ENCODE measurements around the gene VPS26C.

The VPS26C gene

GRCh38 chr21:37200641-37201480, 66.3 kb downstream of the VPS26C start:
- no peak for DNase-seq (ENCODE audit: low spot score)

DNA sequence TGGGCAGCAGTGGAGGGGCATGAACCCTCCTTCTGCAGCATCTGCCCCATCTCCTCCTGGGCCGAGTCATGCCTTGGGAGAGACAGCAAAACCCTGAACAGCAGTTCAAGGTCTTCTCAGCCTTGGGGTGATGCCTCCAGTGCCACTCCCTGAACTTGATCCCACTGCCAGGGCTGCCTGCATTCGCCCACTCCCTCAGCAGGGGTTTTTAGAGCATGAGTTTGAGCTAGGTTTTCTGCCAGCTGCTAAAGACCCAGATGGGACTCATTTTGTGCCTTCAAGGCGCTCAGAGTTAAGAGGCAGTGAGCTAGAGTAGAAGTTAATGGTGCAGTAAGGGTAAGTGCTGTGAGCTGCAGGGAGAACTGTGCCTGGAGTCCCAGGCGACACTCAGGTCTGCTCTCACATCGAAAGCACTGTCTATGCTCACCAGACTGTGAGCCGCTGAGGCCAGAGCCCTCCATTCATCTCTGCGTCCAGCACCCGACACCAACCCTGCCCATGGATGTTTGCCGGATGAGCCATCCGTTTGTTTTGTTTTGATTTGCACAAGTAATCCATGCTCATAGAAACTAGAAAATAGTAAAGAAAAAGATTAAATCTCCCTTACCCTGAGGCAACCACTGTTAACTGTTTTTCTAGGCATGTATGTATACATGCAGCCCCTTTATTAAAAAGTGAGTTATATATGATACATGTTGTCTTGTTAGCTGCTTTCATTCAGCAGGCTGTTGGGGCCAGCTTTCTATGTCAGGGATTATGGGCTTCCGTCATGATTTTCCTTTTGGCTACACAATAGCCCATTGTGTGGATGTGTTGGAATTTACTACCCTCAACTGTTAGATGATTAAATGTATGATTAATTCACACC, 67.8 kb downstream of the VPS26C start:
- peak; percentile 74 for DNase-seq (ENCODE audit: low spot score)

DNA sequence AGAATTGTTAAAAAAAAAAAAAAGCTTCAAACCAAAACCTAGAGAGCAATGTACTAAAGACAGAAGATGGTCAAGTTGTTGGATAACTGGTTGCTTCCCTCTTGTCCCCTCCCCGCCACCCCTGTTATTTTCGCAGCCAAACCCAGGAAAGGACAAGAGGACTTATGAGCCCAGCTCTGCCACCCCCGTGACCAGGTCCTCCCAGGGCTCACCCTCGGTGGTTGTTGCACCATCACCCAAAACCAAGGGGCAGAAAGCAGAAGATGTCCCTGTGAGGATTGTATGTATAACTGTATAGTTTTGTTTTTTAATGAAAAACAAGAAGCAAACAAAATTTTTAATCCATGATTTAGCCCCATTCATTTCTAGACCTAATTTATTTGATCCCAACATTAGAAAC, 69.4 kb downstream of the VPS26C start:
- DNase-seq (ENCODE audit: low spot score) = no peak

DNA sequence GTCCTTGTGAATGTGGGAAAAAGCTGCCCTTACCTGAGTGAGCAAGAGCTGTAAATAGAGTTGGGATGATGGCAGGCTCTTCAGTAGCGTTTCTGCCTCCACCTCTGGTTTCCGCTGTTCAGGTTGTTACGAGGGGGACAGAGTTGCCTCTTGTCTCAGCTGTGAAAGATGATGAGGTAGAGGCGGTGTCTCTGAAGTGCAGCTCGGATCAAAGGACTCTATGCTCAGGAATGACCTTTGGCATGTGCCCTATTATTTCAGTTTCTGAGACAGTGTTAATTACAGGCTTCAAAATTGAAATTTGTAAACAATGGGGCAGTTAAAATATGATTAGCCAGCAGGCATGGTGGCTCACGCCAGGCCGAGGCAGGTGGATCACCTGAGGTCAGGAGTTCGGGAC, 70.3 kb downstream of the VPS26C start:
- DNase-seq (ENCODE audit: low spot score) = no peak

DNA sequence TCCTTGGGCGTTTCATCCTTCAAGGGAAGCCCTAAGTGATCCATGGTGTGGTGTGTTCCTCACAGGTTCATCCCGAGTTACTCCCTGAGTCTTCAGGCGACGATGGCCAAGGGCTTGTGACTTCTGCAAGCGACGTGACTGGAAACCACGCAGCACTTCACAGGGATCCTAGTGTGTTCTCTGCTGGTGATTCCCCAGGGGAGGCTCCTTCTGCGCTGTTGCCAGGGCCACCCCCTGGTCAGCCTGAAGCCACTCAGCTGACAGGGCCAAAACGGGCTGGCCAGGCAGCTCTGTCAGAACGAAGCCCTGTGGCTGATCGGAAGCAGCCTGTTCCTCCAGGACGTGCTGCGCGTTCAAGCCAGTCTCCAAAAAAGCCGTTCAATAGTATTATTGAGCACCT, 71.5 kb downstream of the VPS26C start:
- no peak for DNase-seq (ENCODE audit: low spot score)

- DNase-seq (ENCODE audit: low spot score) = no peak
These were observed 72.1 kb downstream of the VPS26C start for GRCh38 chr21:37195059-37195458.

- no peak for DNase-seq (ENCODE audit: low spot score)
These were observed 73.5 kb downstream of the VPS26C start for GRCh38 chr21:37193676-37194075.

DNA sequence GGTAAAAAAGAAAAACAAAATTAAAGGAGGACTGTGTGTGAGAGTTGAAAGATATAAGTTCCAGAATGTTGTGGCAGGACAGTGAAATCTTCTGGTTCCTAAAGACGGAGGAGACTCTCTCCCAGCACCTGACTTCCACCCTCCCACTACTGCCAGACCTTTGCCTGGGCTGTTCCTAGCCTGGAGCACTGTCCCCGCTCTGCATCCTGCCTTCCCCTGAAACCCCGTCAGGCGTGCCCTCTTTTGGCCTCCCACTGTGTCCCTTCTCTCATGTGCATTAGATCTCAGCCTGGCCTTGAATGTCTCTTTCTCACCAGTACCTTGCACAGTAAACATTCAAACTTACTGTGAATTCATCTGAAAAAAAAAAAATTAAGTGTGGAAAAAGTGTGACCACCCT, 74.1 kb downstream of the VPS26C start:
- DNase-seq (ENCODE audit: low spot score) = no peak

GRCh38 chr21:37192019-37192418, 75.1 kb downstream of the VPS26C start:
- no peak for DNase-seq (ENCODE audit: low spot score)

DNA sequence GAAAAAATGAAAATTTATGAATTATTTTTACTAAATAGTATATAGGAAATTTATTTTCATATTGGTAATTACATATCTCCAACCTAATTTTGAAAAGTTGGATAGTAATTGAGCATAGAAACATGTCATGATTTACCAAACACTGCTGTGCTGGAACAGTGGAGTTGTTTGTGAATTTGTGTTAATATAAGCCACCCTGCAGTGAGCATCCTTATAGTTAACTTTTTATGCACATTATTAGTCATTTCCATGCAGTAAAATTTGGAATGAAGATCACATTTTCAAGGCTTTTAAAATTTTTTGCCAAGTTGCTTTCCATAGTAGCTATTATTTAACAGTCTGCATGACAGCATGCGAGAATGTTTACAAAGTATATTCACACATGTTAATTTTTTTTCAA, 78.3 kb downstream of the VPS26C start:
- no peak for DNase-seq (ENCODE audit: low spot score)

DNA sequence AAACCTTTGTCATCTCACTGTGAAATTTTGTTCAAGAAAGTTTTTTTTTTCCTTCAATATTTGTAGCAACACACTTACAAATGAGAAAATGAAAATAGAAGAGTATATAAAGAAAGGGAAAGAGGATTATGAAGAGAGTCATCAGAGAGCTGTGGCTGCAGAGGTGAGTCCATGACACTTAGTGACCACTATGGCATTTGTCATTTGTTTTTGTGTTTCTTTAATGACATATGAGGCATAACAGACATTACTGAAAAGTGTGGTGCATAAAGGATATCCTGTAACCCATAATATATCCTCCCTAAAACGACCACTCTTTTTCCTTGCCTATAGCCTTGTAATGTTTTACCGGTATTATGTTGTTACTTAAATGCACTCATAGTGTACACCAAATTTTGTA, 80.2 kb downstream of the VPS26C start:
- no peak for DNase-seq (ENCODE audit: low spot score)

- no peak for DNase-seq (ENCODE audit: low spot score)
These were observed 82.1 kb downstream of the VPS26C start for GRCh38 chr21:37184784-37185593.

- no peak for DNase-seq (ENCODE audit: low spot score)
These were observed 83.4 kb downstream of the VPS26C start for GRCh38 chr21:37183749-37184148.

- DNase-seq (ENCODE audit: low spot score) = no peak
These were observed 84.9 kb downstream of the VPS26C start for GRCh38 chr21:37182222-37182621.

DNA sequence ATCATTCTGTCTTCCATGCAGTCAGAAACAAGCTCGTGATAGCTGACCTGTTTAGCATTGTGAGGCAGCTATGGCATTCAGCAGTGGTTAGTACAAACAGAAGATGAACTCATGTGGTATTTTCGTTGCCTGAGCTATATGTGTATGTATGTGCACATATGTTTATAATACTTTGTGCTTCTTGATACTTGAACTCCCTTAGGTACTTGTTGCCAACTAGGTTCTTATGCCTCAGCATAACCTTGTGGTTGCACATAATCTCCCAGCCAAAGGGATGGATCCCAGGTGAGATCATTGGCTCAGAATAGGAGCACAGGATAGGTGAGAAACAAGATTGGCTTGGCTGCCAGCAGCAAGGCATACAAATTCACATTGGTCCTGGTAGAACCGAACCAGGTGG, 86.1 kb downstream of the VPS26C start:
- DNase-seq (ENCODE audit: low spot score) = no peak

DNA sequence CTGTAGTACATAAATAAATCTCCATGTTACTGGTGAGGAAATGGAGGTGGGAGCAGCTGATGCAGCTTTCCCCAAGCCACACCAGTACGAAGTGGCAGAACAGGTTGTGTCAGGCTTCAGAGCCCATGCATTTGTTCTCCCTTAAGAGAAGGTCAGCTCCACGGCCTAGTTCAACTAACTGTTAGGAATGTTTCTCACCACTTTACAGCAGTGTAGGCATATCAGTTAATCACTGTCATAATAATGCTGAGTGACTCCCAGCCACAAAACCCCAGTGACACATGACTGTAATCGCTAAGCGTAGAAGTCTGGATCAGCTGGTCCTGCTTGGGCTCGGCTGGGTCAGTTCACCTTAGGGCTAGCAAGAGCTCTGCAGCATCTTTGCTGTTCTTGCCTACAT, 90.4 kb downstream of the VPS26C start:
- DNase-seq (ENCODE audit: low spot score) = no peak
